HG03039 (cell line): ENCODE data around the gene HTR7.

ENCODE experiments used
- ATAC-seq: cut with Tn5 transposase; IDR thresholded peaks from one replicate; pipeline ENCODE4 v1.9.1; 2021; ENCODE audit warnings: mild to moderate bottlenecking, moderate library complexity; ENCODE audit not compliant: unreplicated experiment

Gene HTR7

DNA sequence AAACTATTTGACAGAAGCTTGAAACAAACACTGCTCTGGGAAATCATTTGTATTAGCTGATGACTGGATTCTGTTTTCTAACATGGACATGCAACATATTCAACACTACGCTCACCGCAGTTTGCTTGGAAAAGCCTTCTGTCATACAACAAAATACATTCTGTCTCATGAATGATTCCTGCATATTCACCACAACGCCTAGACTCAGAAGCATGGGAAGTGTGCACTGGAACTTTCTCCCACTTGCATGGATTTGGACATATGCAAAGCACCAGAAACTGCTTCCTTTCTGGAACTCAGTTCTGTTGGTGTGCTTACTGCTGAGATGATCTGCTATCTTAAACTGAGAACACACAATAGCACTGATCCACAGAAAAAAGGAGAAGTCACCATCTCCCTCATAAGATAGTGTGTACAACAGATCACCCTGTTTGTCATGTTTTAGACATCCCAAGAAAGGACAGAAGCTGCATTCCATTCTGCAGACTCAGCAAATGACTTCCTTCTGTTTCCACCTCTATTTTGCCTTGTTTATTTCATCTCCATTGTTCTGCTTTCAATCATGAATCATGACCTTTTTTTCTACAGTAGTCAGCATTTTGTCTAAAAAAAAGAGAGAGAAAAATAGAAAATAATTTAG, 115.8 kb downstream of the HTR7 start:
- ATAC-seq: no peak

DNA sequence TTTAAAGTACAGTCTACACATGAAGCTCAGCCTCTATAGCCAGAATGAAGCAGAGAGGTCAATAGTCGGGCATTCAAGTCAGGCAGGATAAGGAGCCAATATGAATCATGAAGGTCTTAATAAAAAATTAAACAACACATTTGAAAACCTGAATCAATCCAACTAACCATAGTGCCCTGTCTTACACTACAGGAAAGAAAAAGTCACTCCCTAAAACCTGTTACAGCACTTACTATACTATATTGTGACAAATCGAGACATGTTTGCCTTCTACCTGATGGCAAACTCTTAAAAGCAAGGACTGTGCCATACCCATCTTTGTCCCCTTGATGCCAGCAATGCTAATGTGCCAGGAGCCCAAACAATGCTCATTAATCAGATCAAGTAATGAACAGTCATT, 117.6 kb downstream of the HTR7 start:
- no peak for ATAC-seq

DNA sequence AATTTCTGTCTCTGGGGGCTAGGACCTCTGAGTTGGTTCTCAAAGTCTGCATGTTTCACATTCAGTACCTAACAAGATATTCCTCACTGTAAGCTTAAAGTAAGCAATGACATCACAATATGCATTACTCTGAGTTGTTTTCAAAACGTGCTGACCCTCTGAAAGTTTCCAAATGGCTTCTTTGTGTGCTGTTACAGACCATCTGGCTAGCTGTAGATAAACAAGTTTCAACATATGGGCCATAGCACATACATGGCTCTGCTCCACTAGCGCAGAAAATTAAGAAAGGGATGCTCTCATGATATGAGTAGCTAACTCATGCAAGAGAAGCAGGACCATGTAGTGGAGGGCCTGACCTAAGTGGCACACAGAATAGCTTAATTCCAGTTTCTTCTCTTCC, 119.0 kb downstream of the HTR7 start:
- ATAC-seq: no peak

- no peak for ATAC-seq
Observed at GRCh38 chr10:90734415-90734814, 123.4 kb downstream of the HTR7 start.

DNA sequence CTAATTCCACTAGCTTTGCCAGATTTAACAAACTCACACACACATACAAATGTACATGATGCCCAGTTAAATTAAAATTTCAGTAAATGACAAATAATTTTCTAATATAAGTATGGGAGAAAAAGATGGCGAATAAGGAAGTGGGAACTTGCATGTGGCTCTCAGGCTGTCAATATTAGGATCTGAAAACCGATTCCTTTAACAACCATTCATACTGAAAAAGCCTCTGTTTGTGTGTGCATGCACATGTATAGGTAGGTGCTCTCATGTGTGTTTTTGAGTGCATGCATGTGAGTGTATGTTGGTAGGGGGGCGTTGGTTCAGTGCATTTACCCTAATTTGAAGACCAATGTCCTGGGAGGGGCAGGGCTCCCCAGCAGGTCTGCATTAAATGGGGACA, 125.3 kb downstream of the HTR7 start:
- ATAC-seq: no peak

GRCh38 chr10:90723416-90724068, 134.3 kb downstream of the HTR7 start:
- no peak for ATAC-seq

- no peak for ATAC-seq
Observed at GRCh38 chr10:90722832-90723231, 135.0 kb downstream of the HTR7 start.

GRCh38 chr10:90718182-90718581, 139.7 kb downstream of the HTR7 start:
- ATAC-seq: no peak

GRCh38 chr10:90712529-90712928, 145.3 kb downstream of the HTR7 start:
- no peak for ATAC-seq

GRCh38 chr10:90709727-90710126, 148.1 kb downstream of the HTR7 start:
- ATAC-seq: no peak

- ATAC-seq: no peak
Observed at GRCh38 chr10:90707657-90708056, 150.2 kb downstream of the HTR7 start.

DNA sequence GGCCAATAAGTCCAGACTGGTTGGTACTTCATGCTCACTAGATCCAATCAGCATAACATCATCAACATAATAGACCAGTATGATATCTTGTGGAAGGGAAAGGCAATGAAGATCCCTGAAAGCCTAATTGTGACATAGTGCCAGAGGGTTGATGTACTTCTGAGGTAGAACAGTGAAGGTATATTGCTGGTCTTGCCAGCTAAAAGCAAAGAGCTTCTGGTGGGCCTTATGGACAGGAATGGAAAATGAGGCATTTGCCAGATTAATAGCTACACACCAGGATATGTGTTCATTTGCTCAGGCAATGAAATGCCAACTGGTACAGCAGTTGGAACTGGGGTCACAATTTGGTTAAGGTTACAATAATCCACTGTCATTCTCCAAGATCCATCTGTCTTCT, 156.4 kb downstream of the HTR7 start:
- ATAC-seq: no peak

GRCh38 chr10:90695915-90696676, 161.7 kb downstream of the HTR7 start:
- no peak for ATAC-seq
